ENCODE measurements around the gene ARHGAP18. TPM values are rescaled to one million over a fixed set of nuclear protein-coding genes. Genes with fewer than 3 reads are reported as not detected.

ARHGAP18 gene
- total and polyA plus RNA-seq, 2 of the 13 experiments (the other 11 are each of a cell fraction or from before 2014, with no cell fraction given): 58.2 to 115 TPM

DNA sequence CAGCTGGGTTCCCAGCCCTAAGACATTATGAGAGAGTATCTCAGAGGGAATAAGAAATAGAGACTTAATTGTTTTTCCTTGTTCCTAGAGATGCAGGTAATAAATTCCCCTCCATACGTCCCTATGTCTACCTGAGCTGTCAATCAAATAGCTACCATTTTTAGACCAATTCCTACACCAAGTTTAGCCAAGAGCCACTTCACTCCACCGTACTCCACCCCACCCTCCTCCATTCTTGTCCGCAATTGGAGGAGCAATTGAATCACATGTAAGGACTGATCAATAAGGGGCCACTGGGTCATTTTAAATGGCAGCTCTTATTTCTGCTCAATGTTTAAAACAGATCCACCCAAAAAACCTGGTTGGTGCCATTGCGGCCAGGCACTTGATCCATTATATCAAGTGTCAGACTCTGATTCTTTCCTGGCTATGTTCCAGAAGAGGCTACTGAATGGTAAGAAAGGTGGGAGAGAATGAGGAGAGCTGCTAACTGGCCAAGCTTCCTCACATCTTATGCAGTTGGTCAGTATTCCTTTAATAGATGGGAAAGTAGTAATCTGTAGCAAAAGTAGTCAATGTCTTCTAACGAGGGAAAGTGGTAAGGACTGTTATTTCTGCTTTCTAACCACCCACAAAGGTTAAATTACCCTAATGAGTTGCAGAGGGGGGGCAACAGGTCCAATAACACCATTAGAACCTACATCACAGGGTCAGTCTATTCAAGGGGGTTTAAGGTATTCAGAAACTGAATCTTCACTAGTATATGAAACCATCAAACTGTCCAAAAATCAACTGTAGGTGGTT, 34.1 kb downstream of the ARHGAP18 start:
- Histone ChIP-seq H3K4me2 (ENCODE audit: low read depth, low read length) (no peak overlapping the region), H3K27ac (ENCODE audit: extremely low read length, insufficient read depth, low read length) (no peak overlapping the region), H3K4me3 (replicated peaks in 1 of 3; ENCODE audit: insufficient read depth in 1 of 3, low read depth in 2 of 3, low read length in 3 of 3) (no peak overlapping the region), H3K9me3 (ENCODE audit: low read length) (no peaks in the 10 kb centered on the region), H4K20me1 (ENCODE audit: insufficient read depth, low read length) (no peaks in the 10 kb centered on the region), H3K9ac (ENCODE audit: insufficient read depth, low read depth, low read length) (no peak overlapping the region), H2AFZ (ENCODE audit: low read length) (no peak overlapping the region), H3K27me3 (ENCODE audit: control insufficient read depth in 1 of 2, insufficient read depth in 2 of 2, low read length in 2 of 2) (no peaks in the 10 kb centered on the region), H3K36me3 (replicated peaks in 1 of 2; ENCODE audit: control insufficient read depth in 1 of 2, insufficient read depth in 2 of 2, low read length in 2 of 2) (peaks cover 3 to 20% of the 10 kb centered on the region in 2 experiments), H3K4me1 (ENCODE audit: insufficient read depth, low read length) (peaks cover 93% of the 10 kb centered on the region), H3K79me2 (ENCODE audit: insufficient read depth, low read length) (peaks cover 100% of the 10 kb centered on the region)
- no TSS peak for BruUV-seq (replicated peaks)
- ChIA-PET POLR2A (interaction anchor here (0.7 to 3.6 kb wide), 3 partner anchors 9 to 34 kb away, joined by 3 to 16 read pairs (median 9); partner anchors contain the start of gene ARHGAP18), CTCF (ENCODE audit: low intra/inter-chr PET ratio, low total read pairs) (no interaction called here)
- no peak for DNase-seq (ENCODE audit: low spot score)
- in situ Hi-C loops (cut with HindIII; ENCODE audit: extremely low pct_ligation_motif_present, low pct_unique_long_range_greater_than_20kb) (no loop called here), intact Hi-C loops (cut with micrococcal nuclease; ENCODE audit: unreplicated experiment) (no loop called here)
- TF ChIP-seq ZFAT (CRISPR knock-in tag; conservative IDR thresholded peaks at IDR 0.05) (no peak), HNRNPLL (IDR thresholded peaks at IDR 0.05; ENCODE audit: low read depth, low read length, poor library complexity, severe bottlenecking) (no peak), TP53 (CRISPR knock-in tag; conservative IDR thresholded peaks at IDR 0.05) (no peak)
- TF ChIP-seq, protein P1, sequence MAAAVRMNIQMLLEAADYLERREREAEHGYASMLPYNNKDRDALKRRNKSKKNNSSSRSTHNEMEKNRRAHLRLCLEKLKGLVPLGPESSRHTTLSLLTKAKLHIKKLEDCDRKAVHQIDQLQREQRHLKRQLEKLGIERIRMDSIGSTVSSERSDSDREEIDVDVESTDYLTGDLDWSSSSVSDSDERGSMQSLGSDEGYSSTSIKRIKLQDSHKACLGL (CRISPR knock-in tag; IDR thresholded peaks at IDR 0.05): no peak
- WGBS (ENCODE audit: low lambda C conversion rate): 96% methylated on average over 5 of the region's 5 CpGs
- FAIRE-seq: no peak
- ATAC-seq: no peak

DNA sequence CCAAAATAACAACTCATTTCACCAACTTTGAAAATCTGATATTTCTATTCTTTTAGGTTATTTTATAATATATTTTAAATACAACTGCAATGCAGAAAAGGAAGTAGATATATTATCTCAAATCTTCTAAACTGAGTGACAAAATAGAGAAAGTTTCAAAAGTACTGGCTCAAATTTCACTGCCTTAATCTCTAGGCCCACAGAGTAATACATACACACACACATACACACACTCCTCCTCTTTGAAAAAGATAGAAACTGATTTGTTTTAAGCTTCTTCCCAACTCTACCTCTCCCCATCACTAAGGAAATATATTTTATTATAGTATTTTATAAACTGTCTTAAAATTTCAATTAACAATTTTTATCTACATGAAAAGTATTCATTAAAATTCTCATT, 36.2 kb downstream of the ARHGAP18 start:
- ChIA-PET CTCF (ENCODE audit: low intra/inter-chr PET ratio, low total read pairs) (no interaction called here), POLR2A (interaction anchor here (0.9 to 3.6 kb wide), 3 partner anchors 8 to 11 kb away, joined by 3 to 9 read pairs (median 4); no protein-coding TSS in a partner anchor)
- Histone ChIP-seq H3K27ac (ENCODE audit: extremely low read length, insufficient read depth, low read length) (peak overlapping the region; percentile 33), H3K9ac (ENCODE audit: insufficient read depth, low read depth, low read length) (no peak overlapping the region), H3K9me3 (ENCODE audit: low read length) (no peaks in the 10 kb centered on the region), H3K4me2 (ENCODE audit: low read depth, low read length) (no peak overlapping the region), H3K79me2 (ENCODE audit: insufficient read depth, low read length) (peaks cover 95% of the 10 kb centered on the region), H3K4me1 (ENCODE audit: insufficient read depth, low read length) (peaks cover 75% of the 10 kb centered on the region), H3K4me3 (replicated peaks in 1 of 3; ENCODE audit: insufficient read depth in 1 of 3, low read depth in 2 of 3, low read length in 3 of 3) (no peak overlapping the region), H2AFZ (ENCODE audit: low read length) (no peak overlapping the region), H4K20me1 (ENCODE audit: insufficient read depth, low read length) (no peaks in the 10 kb centered on the region; the same call in 1 of the 2 replicates), H3K36me3 (replicated peaks in 1 of 2; ENCODE audit: control insufficient read depth in 1 of 2, insufficient read depth in 2 of 2, low read length in 2 of 2) (peaks cover 4 to 25% of the 10 kb centered on the region in 2 experiments), H3K27me3 (ENCODE audit: control insufficient read depth in 1 of 2, insufficient read depth in 2 of 2, low read length in 2 of 2) (no peaks in the 10 kb centered on the region)
- BruUV-seq (replicated peaks): no TSS peak
- ATAC-seq (no peak), DNase-seq (ENCODE audit: low spot score) (no peak), FAIRE-seq (no peak)
- in situ Hi-C loops (cut with HindIII; ENCODE audit: extremely low pct_ligation_motif_present, low pct_unique_long_range_greater_than_20kb) (no loop called here), intact Hi-C loops (cut with micrococcal nuclease; ENCODE audit: unreplicated experiment) (no loop called here)
- no peak for TF ChIP-seq ETV6 (CRISPR knock-in tag; conservative IDR thresholded peaks at IDR 0.05)
- TF ChIP-seq TBX3 (IDR thresholded peaks at IDR 0.05; ENCODE audit: borderline replicate concordance): no peak
- no peak for TF ChIP-seq ZNF552 (CRISPR knock-in tag; IDR thresholded peaks at IDR 0.05; ENCODE audit: borderline replicate concordance)
- TF ChIP-seq SCMH1 (CRISPR knock-in tag; IDR thresholded peaks at IDR 0.05; ENCODE audit: borderline replicate concordance): no peak
- no peak for TF ChIP-seq MBD4 (IDR thresholded peaks at IDR 0.05; ENCODE audit: borderline replicate concordance, low read length)
- TF ChIP-seq ZNF263 (CRISPR knock-in tag; IDR thresholded peaks at IDR 0.05): no peak
- TF ChIP-seq, protein P2, sequence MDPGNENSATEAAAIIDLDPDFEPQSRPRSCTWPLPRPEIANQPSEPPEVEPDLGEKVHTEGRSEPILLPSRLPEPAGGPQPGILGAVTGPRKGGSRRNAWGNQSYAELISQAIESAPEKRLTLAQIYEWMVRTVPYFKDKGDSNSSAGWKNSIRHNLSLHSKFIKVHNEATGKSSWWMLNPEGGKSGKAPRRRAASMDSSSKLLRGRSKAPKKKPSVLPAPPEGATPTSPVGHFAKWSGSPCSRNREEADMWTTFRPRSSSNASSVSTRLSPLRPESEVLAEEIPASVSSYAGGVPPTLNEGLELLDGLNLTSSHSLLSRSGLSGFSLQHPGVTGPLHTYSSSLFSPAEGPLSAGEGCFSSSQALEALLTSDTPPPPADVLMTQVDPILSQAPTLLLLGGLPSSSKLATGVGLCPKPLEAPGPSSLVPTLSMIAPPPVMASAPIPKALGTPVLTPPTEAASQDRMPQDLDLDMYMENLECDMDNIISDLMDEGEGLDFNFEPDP (CRISPR knock-in tag; conservative IDR thresholded peaks at IDR 0.05): no peak
- TF ChIP-seq ZNF260 (CRISPR knock-in tag; IDR thresholded peaks at IDR 0.05; ENCODE audit: borderline replicate concordance, low read depth): no peak
- no peak for TF ChIP-seq MTF1 (CRISPR knock-in tag; IDR thresholded peaks at IDR 0.05)
- TF ChIP-seq, protein P3, sequence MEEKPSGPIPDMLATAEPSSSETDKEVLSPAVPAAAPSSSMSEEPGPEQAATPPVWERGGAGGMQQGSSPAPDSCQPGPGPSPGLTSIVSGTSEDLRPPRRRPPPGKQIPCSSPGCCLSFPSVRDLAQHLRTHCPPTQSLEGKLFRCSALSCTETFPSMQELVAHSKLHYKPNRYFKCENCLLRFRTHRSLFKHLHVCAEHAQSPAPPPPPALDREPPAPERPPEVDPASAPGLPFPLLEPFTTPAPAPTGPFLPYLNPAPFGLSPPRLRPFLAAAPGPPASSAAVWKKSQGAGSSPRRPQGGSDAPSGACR (CRISPR knock-in tag; IDR thresholded peaks at IDR 0.05): no peak
- TF ChIP-seq ZNF670 (CRISPR knock-in tag; IDR thresholded peaks at IDR 0.05; ENCODE audit: borderline replicate concordance): no peak
- no peak for TF ChIP-seq FOXM1 (CRISPR knock-in tag; IDR thresholded peaks at IDR 0.05)
- TF ChIP-seq NCOA5 (CRISPR knock-in tag; IDR thresholded peaks at IDR 0.05): no peak
